ENCODE results near the gene PSTPIP2.

- no peak for TF ChIP-seq CTCF (IDR thresholded peaks at IDR 0.05; ENCODE audit: poor library complexity)
- no peak for TF ChIP-seq EZH2 (IDR thresholded peaks at IDR 0.05; ENCODE audit: borderline replicate concordance)
These were observed 16.9 kb downstream of the PSTPIP2 start for GRCh38 chr18:46054956-46055837.

Data from hepatocyte (in vitro differentiated cells).